ENCODE results near the gene FBXO46. TPM values are rescaled to one million over a fixed set of nuclear protein-coding genes. Genes with fewer than 3 reads are reported as not detected.
"Not testable (repeated sequence)": the region's sequence is repeated elsewhere in the genome, so short reads cannot be mapped to it uniquely, and the experiment has no call there.

The FBXO46 gene
- total RNA-seq, 1 donor from 2014 or later = 44.7 TPM

DNA sequence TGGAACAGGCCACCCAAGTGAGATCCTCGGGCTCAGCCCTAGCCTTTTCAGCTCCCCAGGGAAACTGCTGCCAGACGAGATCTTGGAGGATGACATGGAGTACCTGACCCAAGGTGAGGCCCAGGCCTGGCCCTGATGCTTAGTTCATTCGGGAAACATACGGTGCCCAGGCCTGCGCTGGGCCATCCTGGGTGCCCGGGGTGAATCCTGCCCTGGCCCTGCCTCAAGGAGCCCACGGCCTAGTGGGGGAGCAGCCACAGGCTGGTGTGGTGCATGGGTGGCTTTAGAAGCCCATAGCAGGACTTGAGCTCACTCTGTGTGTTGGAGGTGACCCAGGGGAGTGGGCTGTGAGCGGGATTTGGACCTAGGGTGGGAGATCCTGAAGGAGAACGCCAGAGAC lies 28.2 kb upstream of the FBXO46 start:
- H3K4me1 Mint-ChIP-seq (ENCODE audit: low read depth) = peaks cover 11% of the 10 kb centered on the region
- no peak overlapping the region for H3K4me3 Mint-ChIP-seq (ENCODE audit: low read depth)
- peaks cover 8% of the 10 kb centered on the region for H3K27me3 Mint-ChIP-seq
- DNase-seq (ENCODE audit: low spot score, unreplicated experiment) = no peak
- no peak overlapping the region for H3K27ac Mint-ChIP-seq
- TF ChIP-seq, protein P1, sequence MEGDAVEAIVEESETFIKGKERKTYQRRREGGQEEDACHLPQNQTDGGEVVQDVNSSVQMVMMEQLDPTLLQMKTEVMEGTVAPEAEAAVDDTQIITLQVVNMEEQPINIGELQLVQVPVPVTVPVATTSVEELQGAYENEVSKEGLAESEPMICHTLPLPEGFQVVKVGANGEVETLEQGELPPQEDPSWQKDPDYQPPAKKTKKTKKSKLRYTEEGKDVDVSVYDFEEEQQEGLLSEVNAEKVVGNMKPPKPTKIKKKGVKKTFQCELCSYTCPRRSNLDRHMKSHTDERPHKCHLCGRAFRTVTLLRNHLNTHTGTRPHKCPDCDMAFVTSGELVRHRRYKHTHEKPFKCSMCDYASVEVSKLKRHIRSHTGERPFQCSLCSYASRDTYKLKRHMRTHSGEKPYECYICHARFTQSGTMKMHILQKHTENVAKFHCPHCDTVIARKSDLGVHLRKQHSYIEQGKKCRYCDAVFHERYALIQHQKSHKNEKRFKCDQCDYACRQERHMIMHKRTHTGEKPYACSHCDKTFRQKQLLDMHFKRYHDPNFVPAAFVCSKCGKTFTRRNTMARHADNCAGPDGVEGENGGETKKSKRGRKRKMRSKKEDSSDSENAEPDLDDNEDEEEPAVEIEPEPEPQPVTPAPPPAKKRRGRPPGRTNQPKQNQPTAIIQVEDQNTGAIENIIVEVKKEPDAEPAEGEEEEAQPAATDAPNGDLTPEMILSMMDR (IDR thresholded peaks at IDR 0.05; ENCODE audit: unreplicated experiment) = no peak
- H3K36me3 Mint-ChIP-seq (ENCODE audit: insufficient read depth) = no peaks in the 10 kb centered on the region
- no peaks in the 10 kb centered on the region for H3K9me3 Mint-ChIP-seq (ENCODE audit: low read depth)

- Mint-ChIP-seq H3K36me3 (ENCODE audit: insufficient read depth) (no peaks in the 10 kb centered on the region), H3K27me3 (peaks cover 8% of the 10 kb centered on the region), H3K4me3 (ENCODE audit: low read depth) (no peak overlapping the region), H3K27ac (peak overlapping the region; percentile 82), H3K9me3 (ENCODE audit: low read depth) (no peaks in the 10 kb centered on the region), H3K4me1 (ENCODE audit: low read depth) (peaks cover 11% of the 10 kb centered on the region)
- TF ChIP-seq, protein P1 (IDR thresholded peaks at IDR 0.05; ENCODE audit: unreplicated experiment) = no peak
- no peak for DNase-seq (ENCODE audit: low spot score, unreplicated experiment)
These were observed 27.0 kb upstream of the FBXO46 start for GRCh38 chr19:45757695-45758094.

DNA sequence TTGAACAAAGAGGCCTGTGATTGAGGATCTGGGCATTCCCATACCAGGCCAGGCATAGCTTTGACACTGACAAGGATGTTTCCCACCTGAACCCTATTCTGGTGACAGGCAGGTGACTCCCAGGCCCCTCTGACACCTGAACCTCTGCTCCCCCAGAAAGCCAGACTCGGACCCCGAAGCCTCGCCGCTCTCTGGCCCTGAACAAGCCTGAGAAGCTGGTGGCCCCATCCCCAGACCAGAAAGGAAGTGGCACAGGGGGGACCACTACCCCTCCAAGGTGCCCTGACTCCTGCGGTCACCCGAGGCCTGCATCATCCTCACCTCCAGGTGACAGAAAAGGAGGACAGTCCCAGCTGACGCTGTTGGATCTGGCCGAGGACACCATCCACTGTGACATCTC lies 23.6 kb upstream of the FBXO46 start:
- Mint-ChIP-seq H3K27me3 (peaks cover under 1% of the 10 kb centered on the region), H3K36me3 (ENCODE audit: insufficient read depth) (no peaks in the 10 kb centered on the region), H3K4me1 (ENCODE audit: low read depth) (peaks cover 11% of the 10 kb centered on the region), H3K27ac (no peak overlapping the region), H3K4me3 (ENCODE audit: low read depth) (no peak overlapping the region), H3K9me3 (ENCODE audit: low read depth) (no peaks in the 10 kb centered on the region)
- no peak for DNase-seq (ENCODE audit: low spot score, unreplicated experiment)
- TF ChIP-seq, protein P1 (IDR thresholded peaks at IDR 0.05; ENCODE audit: unreplicated experiment) = no peak

DNA sequence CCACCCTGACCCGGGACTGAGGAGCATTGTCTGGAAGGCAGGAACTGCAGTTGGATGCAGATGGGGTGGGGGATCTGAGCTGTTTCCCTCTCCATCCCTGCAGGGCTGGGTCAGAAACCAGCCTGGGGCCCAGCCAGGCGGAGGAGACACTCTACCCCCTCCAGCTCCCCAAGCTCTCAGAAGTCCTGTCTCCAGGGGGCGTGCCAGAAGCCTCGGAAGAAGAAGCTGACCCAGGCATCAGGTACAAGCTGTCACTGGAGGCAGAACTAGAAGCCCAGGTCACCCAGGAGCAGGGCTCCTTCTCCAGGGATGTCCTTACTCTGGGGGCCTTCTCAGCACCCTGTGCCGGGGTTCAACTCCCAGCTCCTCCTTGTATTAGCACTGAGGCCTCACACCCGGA lies 22.9 kb upstream of the FBXO46 start:
- H3K9me3 Mint-ChIP-seq (ENCODE audit: low read depth) = no peaks in the 10 kb centered on the region
- no peak overlapping the region for H3K27ac Mint-ChIP-seq
- no peaks in the 10 kb centered on the region for H3K27me3 Mint-ChIP-seq
- no peaks in the 10 kb centered on the region for H3K36me3 Mint-ChIP-seq (ENCODE audit: insufficient read depth)
- DNase-seq (ENCODE audit: low spot score, unreplicated experiment) = no peak
- TF ChIP-seq, protein P1 (IDR thresholded peaks at IDR 0.05; ENCODE audit: unreplicated experiment) = no peak
- H3K4me3 Mint-ChIP-seq (ENCODE audit: low read depth) = no peak overlapping the region
- H3K4me1 Mint-ChIP-seq (ENCODE audit: low read depth) = peaks cover 11% of the 10 kb centered on the region

- no peak overlapping the region for H3K27ac Mint-ChIP-seq
- TF ChIP-seq, protein P1 (IDR thresholded peaks at IDR 0.05; ENCODE audit: unreplicated experiment) = no peak
- no peaks in the 10 kb centered on the region for H3K36me3 Mint-ChIP-seq (ENCODE audit: insufficient read depth)
- no peak overlapping the region for H3K4me3 Mint-ChIP-seq (ENCODE audit: low read depth)
- H3K9me3 Mint-ChIP-seq (ENCODE audit: low read depth) = no peaks in the 10 kb centered on the region
- H3K27me3 Mint-ChIP-seq = peaks cover under 1% of the 10 kb centered on the region
- no peak for DNase-seq (ENCODE audit: low spot score, unreplicated experiment)
- H3K4me1 Mint-ChIP-seq (ENCODE audit: low read depth) = peaks cover 9% of the 10 kb centered on the region
These were observed 21.9 kb upstream of the FBXO46 start for GRCh38 chr19:45752639-45753038.

DNA sequence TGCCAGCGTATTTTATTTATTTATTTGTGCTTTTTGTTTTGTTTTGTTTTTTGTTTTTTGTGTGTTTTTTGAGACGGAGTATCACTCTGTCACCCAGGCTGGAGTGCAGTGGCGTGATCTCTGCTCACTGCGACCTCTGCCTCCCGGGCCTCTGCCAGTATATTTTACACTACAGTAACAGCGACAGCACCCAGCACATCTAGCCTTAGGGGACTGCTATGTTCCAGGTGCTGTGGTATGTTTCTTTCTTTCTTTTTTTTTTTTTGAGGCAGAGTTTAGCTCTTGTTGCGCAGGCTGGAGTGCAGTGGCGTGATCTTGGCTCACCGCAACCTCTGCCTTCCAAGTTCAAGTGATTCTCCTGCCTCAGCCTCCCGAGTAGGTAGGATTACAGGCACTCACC lies 20.8 kb upstream of the FBXO46 start:
- H3K9me3 Mint-ChIP-seq (ENCODE audit: low read depth); H3K4me3 Mint-ChIP-seq (ENCODE audit: low read depth); H3K27me3 Mint-ChIP-seq; H3K4me1 Mint-ChIP-seq (ENCODE audit: low read depth); DNase-seq (ENCODE audit: low spot score, unreplicated experiment); H3K36me3 Mint-ChIP-seq (ENCODE audit: insufficient read depth); H3K27ac Mint-ChIP-seq: not testable (repeated sequence)
